Activated CD8-positive, alpha-beta memory T cell treated with anti-CD3 and anti-CD28 coated beads, Interleukin-2, amount 50 U/mL, for 48 hours (primary cell): ENCODE results near the gene FREY1.

Experiments
- DNase-seq: peaks from one replicate; pipeline ENCODE4 v3.0.0-alpha.2; 2020

Gene FREY1

GRCh38 chr11:45906965-45907611 lies at the start of gene FREY1:
TSS of gene FREY1 (minus strand) at chr11:45907271. CDS start at chr11:45907245, 26 bp downstream.
- no peak for DNase-seq

GRCh38 chr11:45949992-45950407 lies 42.9 kb upstream of the FREY1 start:
- DNase-seq, result no peak

- DNase-seq, result no peak
Observed at GRCh38 chr11:45948356-45948755, 41.3 kb upstream of the FREY1 start.

- DNase-seq, result no peak
Observed at GRCh38 chr11:45947885-45948284, 40.8 kb upstream of the FREY1 start.

- no peak for DNase-seq
Observed at GRCh38 chr11:45945397-45945999, 38.4 kb upstream of the FREY1 start.

GRCh38 chr11:45942381-45942780 lies 35.3 kb upstream of the FREY1 start:
- no peak for DNase-seq

- DNase-seq, result no peak
Observed at GRCh38 chr11:45941285-45941684, 34.2 kb upstream of the FREY1 start.

GRCh38 chr11:45939836-45940235 lies 32.8 kb upstream of the FREY1 start:
- no peak for DNase-seq

- DNase-seq, result no peak
Observed at GRCh38 chr11:45937916-45938315, 30.8 kb upstream of the FREY1 start.

GRCh38 chr11:45936511-45937054 lies 29.5 kb upstream of the FREY1 start:
- no peak for DNase-seq

- no peak for DNase-seq
Observed at GRCh38 chr11:45935349-45936064, 28.4 kb upstream of the FREY1 start.

- no peak for DNase-seq
Observed at GRCh38 chr11:45934580-45935318, 27.7 kb upstream of the FREY1 start.

- no peak for DNase-seq
Observed at GRCh38 chr11:45933846-45934579, 26.9 kb upstream of the FREY1 start.

GRCh38 chr11:45933131-45933831 lies 26.2 kb upstream of the FREY1 start:
- no peak for DNase-seq

GRCh38 chr11:45932217-45932616 lies 25.1 kb upstream of the FREY1 start:
- DNase-seq, result no peak

- no peak for DNase-seq
Observed at GRCh38 chr11:45931739-45932138, 24.7 kb upstream of the FREY1 start.

GRCh38 chr11:45930951-45931570 lies 24.0 kb upstream of the FREY1 start:
- DNase-seq, result no peak

- peak; percentile 53 for DNase-seq
Observed at GRCh38 chr11:45930031-45930794, 23.1 kb upstream of the FREY1 start.

- no peak for DNase-seq
Observed at GRCh38 chr11:45929486-45930030, 22.5 kb upstream of the FREY1 start.

GRCh38 chr11:45928535-45929215 lies 21.6 kb upstream of the FREY1 start:
- no peak for DNase-seq
